Measurements from ENCODE around the gene JPH2.
"Not testable (repeated sequence)": the region's sequence is repeated elsewhere in the genome, so short reads cannot be mapped to it uniquely, and the experiment has no call there.

DNA sequence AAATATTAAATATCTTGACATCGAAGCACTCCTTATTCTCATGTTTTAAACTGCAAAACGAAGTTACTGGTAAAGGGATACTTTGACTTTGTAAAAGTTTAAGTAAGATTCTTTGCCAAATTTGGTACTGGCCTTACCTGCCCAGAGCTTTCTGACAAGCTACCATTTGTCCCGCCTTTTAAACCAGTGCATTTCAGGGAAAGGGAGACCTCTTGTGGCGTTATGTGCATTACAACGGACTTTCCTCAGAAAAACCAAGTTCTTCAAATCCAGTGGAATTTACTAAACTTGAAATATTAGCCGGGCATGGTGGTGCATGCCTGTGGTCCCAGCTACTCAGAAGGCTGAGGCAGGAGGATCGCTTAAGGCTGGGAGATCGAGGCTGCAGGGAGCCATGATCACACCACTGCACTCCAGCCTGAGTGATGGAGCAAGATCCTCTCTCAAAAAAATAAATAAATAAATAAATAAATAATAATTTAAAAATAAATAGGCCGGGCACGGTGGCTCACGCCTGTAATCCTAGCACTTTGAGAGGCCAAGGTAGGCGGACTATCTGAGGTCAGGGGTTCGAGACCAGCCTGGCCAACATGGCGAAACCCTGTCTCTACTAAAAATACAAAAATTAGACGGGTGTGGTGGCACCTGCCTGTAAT, 3.3 kb upstream of the JPH2 start:
- TF ChIP-seq POLR2A (IDR thresholded peaks at IDR 0.05; ENCODE audit: low read depth, low read length); TAF1 (IDR thresholded peaks at IDR 0.05; ENCODE audit: borderline replicate concordance, low read depth, low read length): not testable (repeated sequence)
